ENCODE measurements around the gene ACCS. TPM values are rescaled to one million over a fixed set of nuclear protein-coding genes. Genes with fewer than 3 reads are reported as not detected.

The ACCS gene
- total and polyA plus RNA-seq, 2 experiments from 2014 or later = 9.9 to 21.4 TPM

GRCh38 chr11:44049832-44050231 lies 16.2 kb upstream of the ACCS start:
- Histone ChIP-seq H3K4me1 (ENCODE audit: insufficient read depth) (no peaks in the 10 kb centered on the region), H3K9me3 (ENCODE audit: low read depth) (no peaks in the 10 kb centered on the region), H3K27me3 (no peaks in the 10 kb centered on the region), H3K9me2 (replicated peaks; ENCODE audit: insufficient read depth) (no peaks in the 10 kb centered on the region), H2AFZ (no peak overlapping the region), H3K36me3 (replicated peaks; ENCODE audit: insufficient read depth, low read depth) (no peaks in the 10 kb centered on the region), H3K79me2 (no peaks in the 10 kb centered on the region), H3K27ac (no peak overlapping the region), H3K4me2 (no peak overlapping the region), H4K20me1 (ENCODE audit: insufficient read depth, poor library complexity, severe bottlenecking) (no peaks in the 10 kb centered on the region), H3K4me3 (no peak overlapping the region)
- TF ChIP-seq EZH2phosphoT487 (IDR thresholded peaks at IDR 0.05; ENCODE audit: low read depth, severe bottlenecking, unreplicated experiment) = no peak
- TF ChIP-seq CTCF (IDR thresholded peaks at IDR 0.05; ENCODE audit: poor library complexity) = no peak
- TF ChIP-seq EZH2 (IDR thresholded peaks at IDR 0.05; ENCODE audit: borderline replicate concordance) = no peak
- WGBS (ENCODE audit: low lambda C conversion rate, missing lambda C conversion rate) = 75% methylated on average over 3 of the region's 3 CpGs
- no peak for DNase-seq (ENCODE audit: low spot score)

GRCh38 chr11:44051171-44051570 lies 14.9 kb upstream of the ACCS start:
- WGBS (ENCODE audit: low lambda C conversion rate, missing lambda C conversion rate) = 88% methylated on average over 4 of the region's 4 CpGs
- H3K4me2 ChIP-seq = no peak overlapping the region
- TF ChIP-seq EZH2phosphoT487 (IDR thresholded peaks at IDR 0.05; ENCODE audit: low read depth, severe bottlenecking, unreplicated experiment) (no peak), CTCF (IDR thresholded peaks at IDR 0.05; ENCODE audit: poor library complexity) (no peak), EZH2 (IDR thresholded peaks at IDR 0.05; ENCODE audit: borderline replicate concordance) (no peak)

GRCh38 chr11:44057340-44057739 lies 8.7 kb upstream of the ACCS start:
- H3K79me2 ChIP-seq = no peaks in the 10 kb centered on the region
- H3K4me1 ChIP-seq (ENCODE audit: insufficient read depth) = no peaks in the 10 kb centered on the region
- TF ChIP-seq EZH2 (IDR thresholded peaks at IDR 0.05; ENCODE audit: borderline replicate concordance) (no peak), CTCF (IDR thresholded peaks at IDR 0.05; ENCODE audit: poor library complexity) (no peak), EZH2phosphoT487 (IDR thresholded peaks at IDR 0.05; ENCODE audit: low read depth, severe bottlenecking, unreplicated experiment) (no peak)
- no peak overlapping the region for H3K27ac ChIP-seq
- H3K4me3 ChIP-seq = no peak overlapping the region
- no peaks in the 10 kb centered on the region for H3K9me2 ChIP-seq (replicated peaks; ENCODE audit: insufficient read depth)
- 77% methylated on average over 6 of the region's 6 CpGs for WGBS (ENCODE audit: low lambda C conversion rate, missing lambda C conversion rate)
- no peaks in the 10 kb centered on the region for H4K20me1 ChIP-seq (ENCODE audit: insufficient read depth, poor library complexity, severe bottlenecking)
- H3K36me3 ChIP-seq (replicated peaks; ENCODE audit: insufficient read depth, low read depth) = no peaks in the 10 kb centered on the region
- H2AFZ ChIP-seq = no peak overlapping the region
- H3K9me3 ChIP-seq (ENCODE audit: low read depth) = no peaks in the 10 kb centered on the region
- H3K27me3 ChIP-seq = no peaks in the 10 kb centered on the region
- no peak overlapping the region for H3K4me2 ChIP-seq
- DNase-seq (ENCODE audit: low spot score) = no peak

More at GRCh38 chr11:44051171-44051570, 14.9 kb upstream of the ACCS start:
- Histone ChIP-seq H3K27me3 (no peaks in the 10 kb centered on the region), H3K79me2 (no peaks in the 10 kb centered on the region), H3K36me3 (replicated peaks; ENCODE audit: insufficient read depth, low read depth) (no peaks in the 10 kb centered on the region), H3K4me3 (no peak overlapping the region), H2AFZ (no peak overlapping the region), H3K4me1 (ENCODE audit: insufficient read depth) (no peaks in the 10 kb centered on the region), H3K9me2 (replicated peaks; ENCODE audit: insufficient read depth) (no peaks in the 10 kb centered on the region), H4K20me1 (ENCODE audit: insufficient read depth, poor library complexity, severe bottlenecking) (no peaks in the 10 kb centered on the region), H3K27ac (no peak overlapping the region), H3K9me3 (ENCODE audit: low read depth) (no peaks in the 10 kb centered on the region)
- DNase-seq (ENCODE audit: low spot score) = no peak

- no peak overlapping the region for H3K4me3 ChIP-seq
- whole genome bisulfite sequencing (ENCODE audit: low lambda C conversion rate, missing lambda C conversion rate) = 94% methylated on average over 6 of the region's 6 CpGs
Observed at GRCh38 chr11:44058275-44058674, 7.8 kb upstream of the ACCS start.

More at GRCh38 chr11:44058275-44058674, 7.8 kb upstream of the ACCS start:
- Histone ChIP-seq H2AFZ (no peak overlapping the region), H3K4me1 (ENCODE audit: insufficient read depth) (no peaks in the 10 kb centered on the region), H3K79me2 (no peaks in the 10 kb centered on the region), H3K36me3 (replicated peaks; ENCODE audit: insufficient read depth, low read depth) (no peaks in the 10 kb centered on the region), H4K20me1 (ENCODE audit: insufficient read depth, poor library complexity, severe bottlenecking) (no peaks in the 10 kb centered on the region), H3K9me3 (ENCODE audit: low read depth) (no peaks in the 10 kb centered on the region), H3K9me2 (replicated peaks; ENCODE audit: insufficient read depth) (no peaks in the 10 kb centered on the region), H3K27ac (no peak overlapping the region), H3K4me2 (no peak overlapping the region), H3K27me3 (no peaks in the 10 kb centered on the region)
- TF ChIP-seq CTCF (IDR thresholded peaks at IDR 0.05; ENCODE audit: poor library complexity) (no peak), EZH2 (IDR thresholded peaks at IDR 0.05; ENCODE audit: borderline replicate concordance) (no peak), EZH2phosphoT487 (IDR thresholded peaks at IDR 0.05; ENCODE audit: low read depth, severe bottlenecking, unreplicated experiment) (no peak)
- DNase-seq (ENCODE audit: low spot score) = no peak
